GM19351 (cell line): ENCODE results near the gene RB1.
"Not testable (repeated sequence)": the region's sequence is repeated elsewhere in the genome, so short reads cannot be mapped to it uniquely, and the experiment has no call there.

ENCODE experiments used
- ATAC-seq: cut with Tn5 transposase; IDR thresholded peaks from one replicate; pipeline ENCODE4 v1.9.1; 2021; ENCODE audit warnings: mild to moderate bottlenecking, moderate library complexity; ENCODE audit not compliant: unreplicated experiment

RB1 gene

DNA sequence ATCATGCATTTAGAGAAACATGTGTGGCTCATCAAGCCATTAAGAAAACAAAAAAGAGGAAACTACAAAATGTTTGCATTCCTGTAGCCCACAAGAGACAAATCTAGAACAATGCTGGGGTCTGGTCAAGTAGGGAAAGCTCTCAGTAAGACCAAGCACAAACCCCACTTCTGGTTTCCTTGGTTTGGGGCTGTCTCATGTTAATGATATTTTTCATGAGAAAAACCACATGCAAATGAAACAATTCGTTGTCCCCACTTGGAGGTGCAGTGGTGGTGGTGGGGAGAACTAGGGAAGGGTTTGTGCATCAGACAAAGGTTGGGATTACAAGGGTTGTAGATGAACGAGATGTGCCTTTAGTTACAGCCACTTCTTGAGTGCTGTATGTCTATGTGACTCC is 7.0 kb upstream of the RB1 start:
- ATAC-seq = no peak

DNA sequence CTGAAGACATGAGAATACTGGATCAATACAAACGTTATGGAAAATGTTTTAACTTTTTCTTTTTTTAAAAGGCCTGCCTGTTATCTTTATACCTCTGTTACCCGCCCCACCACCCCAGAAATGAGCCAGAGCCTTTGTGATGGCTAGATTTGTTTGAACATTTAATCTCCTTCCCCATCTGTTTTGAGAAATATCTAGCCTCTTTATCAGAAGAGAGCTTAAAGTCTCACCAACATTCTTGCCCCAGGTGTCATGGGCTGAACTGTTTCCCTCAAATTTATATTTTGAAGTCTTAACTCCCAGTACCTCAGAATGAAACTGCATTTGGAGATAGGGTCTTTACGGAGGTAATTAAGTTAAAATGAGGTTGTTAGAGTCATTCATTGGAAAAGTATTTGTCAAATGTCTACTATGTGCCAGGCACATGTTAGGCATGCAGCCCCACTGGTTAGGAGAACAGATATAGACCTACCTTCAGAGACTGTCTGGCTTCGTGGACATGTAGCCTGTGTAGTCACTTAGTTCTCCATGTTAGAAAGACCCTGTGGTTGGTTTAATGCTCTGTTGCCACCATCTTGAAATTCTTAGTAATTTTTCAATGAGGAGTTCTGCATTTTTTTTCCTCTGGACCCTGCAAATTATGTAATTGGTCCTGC is 6.3 kb upstream of the RB1 start:
- ATAC-seq = no peak

DNA sequence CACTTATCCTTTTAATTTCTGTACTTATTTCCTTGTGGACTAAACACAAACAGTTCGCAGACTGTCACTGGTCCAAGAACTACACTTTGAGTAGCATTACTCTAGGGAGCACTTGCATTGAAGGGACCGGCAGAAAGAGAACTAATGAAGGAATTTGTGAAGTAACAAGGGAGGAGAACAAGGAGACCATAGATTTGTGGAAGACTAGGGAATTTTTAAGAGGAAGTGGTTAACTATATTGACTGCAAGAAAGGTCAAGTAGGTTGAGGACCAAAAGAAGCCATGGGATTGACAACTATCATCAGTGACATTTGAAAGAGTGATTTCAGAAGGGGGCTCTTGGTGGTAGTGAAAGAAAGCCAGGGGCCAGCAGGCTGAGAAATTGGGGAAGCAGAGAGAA is 4.0 kb upstream of the RB1 start:
- ATAC-seq = no peak

GRCh38 chr13:48302871-48303358 is 636 bp upstream of the RB1 start:
- peak; percentile 1 for ATAC-seq

GRCh38 chr13:48304143-48304876 is 759 bp downstream of the RB1 start:
- ATAC-seq = peak; percentile 76

DNA sequence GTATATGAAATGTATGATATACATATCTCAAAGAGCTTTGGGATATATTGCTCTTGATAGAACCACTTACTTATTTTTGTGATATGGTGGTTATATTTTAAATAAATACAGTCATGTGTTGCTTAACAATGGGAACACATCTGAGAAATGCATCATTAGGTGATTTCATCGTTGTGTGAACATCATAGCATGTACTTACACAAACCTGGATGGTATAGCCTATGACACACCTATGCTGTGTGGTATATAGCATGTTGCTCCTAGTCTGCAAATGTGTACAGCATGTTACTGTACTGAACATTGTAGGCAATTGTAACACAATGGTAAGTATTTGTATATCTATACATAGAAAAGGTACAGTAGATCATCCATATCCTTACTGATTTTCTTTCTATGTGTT is 7.7 kb downstream of the RB1 start:
- no peak for ATAC-seq

- ATAC-seq = no peak
Measured at GRCh38 chr13:48315969-48316650, 12.6 kb downstream of the RB1 start.

GRCh38 chr13:48316826-48317510 is 13.4 kb downstream of the RB1 start:
- ATAC-seq = no peak

GRCh38 chr13:48317511-48318376 is 14.2 kb downstream of the RB1 start:
- no peak for ATAC-seq

DNA sequence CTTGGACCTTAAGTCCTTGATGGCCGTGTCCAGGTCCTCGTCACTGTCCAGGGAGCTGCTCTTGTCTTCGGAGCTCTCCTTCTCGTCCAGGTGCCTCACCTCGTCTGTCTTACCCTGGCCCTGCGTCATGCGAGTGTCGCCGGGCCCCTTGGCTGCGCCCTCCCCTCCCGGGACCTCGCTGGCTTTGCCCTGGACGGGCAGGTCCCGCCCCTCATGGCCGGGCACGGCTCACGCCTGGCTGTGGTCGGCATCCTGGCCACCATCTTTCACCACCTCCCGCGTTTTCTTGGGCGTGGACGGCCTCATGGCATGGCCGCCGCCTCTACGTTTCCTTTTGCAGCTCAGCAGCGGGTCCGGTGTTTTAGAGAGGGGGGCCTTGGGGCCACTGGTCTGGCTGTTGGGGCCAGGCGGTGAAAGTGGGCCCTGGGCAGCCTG is 14.8 kb downstream of the RB1 start:
- ATAC-seq = no peak

- no peak for ATAC-seq
Measured at GRCh38 chr13:48318821-48319511, 15.4 kb downstream of the RB1 start.

DNA sequence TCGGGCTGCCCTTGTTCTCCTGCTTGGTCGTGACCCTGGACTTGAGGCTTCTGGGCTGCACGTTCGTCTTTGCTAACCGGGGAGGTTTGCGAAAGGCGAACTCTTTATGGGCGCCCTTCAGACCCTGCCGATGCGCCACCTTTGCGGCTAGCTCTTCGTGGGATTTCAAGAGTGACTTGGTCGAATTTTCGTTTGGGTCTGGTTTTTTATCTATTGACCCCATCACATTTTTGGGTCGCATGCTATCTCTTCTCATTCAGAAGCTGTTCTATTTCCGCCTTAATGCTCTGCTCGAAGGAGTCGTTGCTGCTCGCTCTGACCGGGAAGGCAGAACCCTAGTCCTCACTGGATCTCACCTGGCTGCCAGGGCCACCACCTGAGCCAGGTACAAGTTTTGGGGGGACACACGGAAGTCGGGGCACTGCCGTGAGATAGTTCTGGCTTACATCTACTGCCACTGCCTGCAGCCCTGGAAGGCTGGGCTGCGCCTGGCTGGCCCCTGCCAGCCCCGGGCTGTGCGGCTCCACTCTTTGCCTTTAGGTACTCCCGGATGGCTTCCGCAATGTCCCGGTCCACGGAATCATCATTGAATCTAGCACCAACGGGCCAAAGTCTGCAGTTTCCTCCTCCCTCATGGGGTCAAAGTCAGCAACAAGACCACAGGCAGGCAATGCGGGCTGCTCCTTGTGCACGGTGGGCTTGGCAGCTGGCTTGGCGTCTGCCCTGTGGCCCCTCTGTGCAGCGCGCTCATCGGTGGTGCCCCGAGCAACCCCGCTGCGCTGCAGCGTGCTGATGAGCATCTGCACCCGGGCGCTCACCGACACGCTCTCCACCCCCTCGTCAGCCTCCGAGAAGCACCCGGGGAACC is 16.2 kb downstream of the RB1 start:
- no peak for ATAC-seq

- no peak for ATAC-seq
Measured at GRCh38 chr13:48320399-48320790, 16.8 kb downstream of the RB1 start.

DNA sequence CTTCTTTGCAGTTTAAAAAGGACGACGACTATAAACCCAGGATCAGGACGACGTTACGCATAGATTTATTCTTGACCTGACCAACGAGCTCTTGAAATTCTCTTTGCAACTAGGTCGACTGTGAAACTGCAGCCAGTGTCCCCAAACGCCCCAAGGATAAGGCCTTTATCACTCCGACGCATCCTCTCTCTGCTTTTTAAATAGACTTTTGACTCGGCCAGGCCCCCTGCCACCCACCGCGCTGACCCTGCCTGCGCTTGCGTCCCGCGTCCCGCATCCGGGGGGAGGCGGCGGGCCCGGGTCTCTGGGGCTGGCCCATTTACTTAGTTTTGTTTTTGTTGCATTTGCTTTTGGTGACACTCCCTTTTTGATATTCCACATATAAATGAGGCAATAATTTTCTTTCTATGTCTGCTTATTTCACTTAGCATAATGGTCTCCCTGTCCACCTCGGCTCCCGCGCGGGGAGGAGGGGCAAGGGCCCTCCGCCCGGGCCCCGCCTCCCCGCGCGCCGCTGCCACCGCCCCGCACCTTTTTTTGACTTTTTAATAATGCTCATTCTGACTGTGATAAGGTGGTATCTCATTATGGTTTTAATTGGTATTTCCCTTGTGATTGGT is 17.4 kb downstream of the RB1 start:
- no peak for ATAC-seq

DNA sequence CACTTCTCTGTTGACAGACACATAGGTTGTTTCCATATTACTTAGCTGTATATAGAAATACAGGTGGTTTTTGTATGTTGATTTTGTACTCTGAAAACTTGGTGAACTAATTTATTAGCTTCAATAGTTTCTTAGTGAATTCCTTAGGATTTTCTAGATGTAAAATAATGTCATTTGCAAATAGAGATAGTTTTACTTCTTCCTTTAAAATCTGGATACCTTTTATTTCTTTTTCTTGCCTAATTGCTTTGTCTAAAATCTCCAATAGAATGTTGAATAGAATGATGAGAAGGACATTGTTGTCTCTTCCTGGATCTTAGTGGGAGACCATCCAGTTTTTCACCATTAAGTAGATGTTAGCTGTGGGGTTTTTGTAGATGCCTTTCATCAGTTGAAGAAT is 18.7 kb downstream of the RB1 start:
- no peak for ATAC-seq

DNA sequence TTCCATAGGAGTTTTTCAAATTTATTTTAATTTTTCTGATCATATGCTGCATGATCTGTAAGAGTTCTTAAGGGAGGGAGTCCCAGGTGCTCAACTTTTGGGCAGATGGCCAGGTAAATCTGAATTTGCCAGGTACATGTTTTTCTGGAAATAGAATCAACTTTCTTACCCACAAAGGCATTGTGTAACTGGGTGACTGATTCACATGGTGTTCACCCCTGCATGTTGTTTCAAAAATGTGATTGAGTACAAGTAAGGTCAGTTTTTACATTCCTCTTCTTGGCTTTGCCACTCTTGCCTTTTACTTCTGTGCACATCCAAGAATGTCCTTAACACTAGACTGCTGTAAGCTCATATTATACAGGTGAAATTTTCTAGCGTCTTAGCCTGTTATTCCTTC is 30.4 kb downstream of the RB1 start:
- no peak for ATAC-seq

DNA sequence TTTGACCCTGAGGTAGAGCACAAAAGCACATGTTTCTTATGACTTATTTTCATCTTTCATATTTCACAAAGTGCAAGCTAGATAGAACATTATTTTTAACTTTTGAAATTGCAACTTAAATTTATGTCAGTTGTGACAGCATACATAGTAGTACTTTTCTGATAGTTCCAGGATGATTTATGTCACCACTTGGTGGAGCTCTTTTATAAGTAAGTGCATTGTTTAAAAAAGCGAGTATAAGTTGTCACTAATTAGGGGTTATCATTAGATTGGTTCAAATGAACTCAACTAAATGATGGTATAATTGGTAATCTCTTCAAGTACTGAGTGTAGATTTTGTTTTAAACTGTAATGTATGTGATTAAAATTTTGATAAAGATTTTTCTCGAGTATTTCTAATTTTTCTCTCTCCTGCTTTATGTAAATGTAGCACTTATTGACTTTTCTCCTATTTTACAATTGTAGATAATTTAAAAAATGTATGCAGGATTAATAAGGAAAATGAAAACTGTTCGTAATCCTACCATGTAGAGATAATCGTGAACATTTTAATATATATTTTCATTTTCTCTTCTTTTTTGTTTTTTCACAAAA is 31.1 kb downstream of the RB1 start:
- ATAC-seq = no peak

- not testable (repeated sequence) for ATAC-seq
Measured at GRCh38 chr13:48339198-48339597, 35.6 kb downstream of the RB1 start.
